ENCODE results near the gene PARP12. TPM values are rescaled to one million over a fixed set of nuclear protein-coding genes. Genes with fewer than 3 reads are reported as not detected.

The PARP12 gene
- total RNA-seq, 1 donor from 2014 or later = 26.9 TPM

DNA sequence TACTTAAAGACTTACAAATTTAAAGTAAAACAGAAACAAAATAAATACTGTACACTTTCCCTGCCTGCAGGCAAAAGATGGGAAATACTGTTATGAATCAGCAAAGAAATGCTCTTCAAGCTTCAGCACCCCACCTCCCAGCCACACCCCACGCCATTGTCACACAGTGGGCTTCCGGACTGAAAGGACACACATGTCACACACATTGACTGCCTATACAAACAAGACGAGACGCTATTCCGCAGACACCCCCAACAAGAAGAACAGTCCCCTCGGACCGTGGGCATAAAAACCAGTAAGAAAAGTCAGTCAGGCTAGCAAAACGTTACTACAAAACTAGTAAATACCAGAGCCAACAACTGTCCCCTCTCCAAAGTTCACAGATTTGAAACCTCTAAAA lies 22.2 kb upstream of the PARP12 start:
- H3K4me3 Mint-ChIP-seq (ENCODE audit: unreplicated experiment) = no peak overlapping the region
- H3K27me3 Mint-ChIP-seq (ENCODE audit: unreplicated experiment) = peaks cover 7% of the 10 kb centered on the region
- H3K36me3 Mint-ChIP-seq (ENCODE audit: unreplicated experiment) = peaks cover 25% of the 10 kb centered on the region
- no peak for DNase-seq (ENCODE audit: extremely low spot score, unreplicated experiment)
- TF ChIP-seq, protein P1, sequence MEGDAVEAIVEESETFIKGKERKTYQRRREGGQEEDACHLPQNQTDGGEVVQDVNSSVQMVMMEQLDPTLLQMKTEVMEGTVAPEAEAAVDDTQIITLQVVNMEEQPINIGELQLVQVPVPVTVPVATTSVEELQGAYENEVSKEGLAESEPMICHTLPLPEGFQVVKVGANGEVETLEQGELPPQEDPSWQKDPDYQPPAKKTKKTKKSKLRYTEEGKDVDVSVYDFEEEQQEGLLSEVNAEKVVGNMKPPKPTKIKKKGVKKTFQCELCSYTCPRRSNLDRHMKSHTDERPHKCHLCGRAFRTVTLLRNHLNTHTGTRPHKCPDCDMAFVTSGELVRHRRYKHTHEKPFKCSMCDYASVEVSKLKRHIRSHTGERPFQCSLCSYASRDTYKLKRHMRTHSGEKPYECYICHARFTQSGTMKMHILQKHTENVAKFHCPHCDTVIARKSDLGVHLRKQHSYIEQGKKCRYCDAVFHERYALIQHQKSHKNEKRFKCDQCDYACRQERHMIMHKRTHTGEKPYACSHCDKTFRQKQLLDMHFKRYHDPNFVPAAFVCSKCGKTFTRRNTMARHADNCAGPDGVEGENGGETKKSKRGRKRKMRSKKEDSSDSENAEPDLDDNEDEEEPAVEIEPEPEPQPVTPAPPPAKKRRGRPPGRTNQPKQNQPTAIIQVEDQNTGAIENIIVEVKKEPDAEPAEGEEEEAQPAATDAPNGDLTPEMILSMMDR (IDR thresholded peaks at IDR 0.05) = no peak
- H3K27ac Mint-ChIP-seq (ENCODE audit: unreplicated experiment) = no peak overlapping the region
- H3K9me3 Mint-ChIP-seq (ENCODE audit: unreplicated experiment) = no peaks in the 10 kb centered on the region
- peaks cover 8% of the 10 kb centered on the region for H3K4me1 Mint-ChIP-seq (ENCODE audit: unreplicated experiment)

DNA sequence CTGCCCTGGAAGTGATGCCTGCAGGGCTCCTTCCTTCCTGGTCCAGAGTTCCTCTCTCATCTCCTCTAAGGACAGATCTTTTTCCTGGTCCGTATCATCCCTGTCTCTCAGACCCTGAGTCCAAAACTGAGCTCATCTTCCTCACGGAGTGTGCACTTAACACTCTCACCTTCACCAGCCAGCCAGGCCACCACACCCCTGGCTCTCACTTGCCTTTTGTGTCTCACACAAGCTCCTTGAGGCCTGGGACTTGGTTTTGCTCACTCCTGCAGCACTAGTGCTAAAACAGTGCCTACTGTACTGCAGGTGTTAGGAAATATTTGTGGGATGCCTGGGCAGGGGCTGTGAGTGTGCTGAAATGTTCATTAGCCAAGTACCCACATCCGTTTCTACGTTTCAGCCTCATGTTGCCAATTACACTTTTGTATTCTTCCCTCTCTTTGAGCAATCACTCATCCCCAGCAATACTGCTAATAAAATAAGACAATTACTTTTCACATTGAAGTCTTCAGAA lies 21.4 kb upstream of the PARP12 start:
- Mint-ChIP-seq H3K4me3 (ENCODE audit: unreplicated experiment) (no peak overlapping the region), H3K27me3 (ENCODE audit: unreplicated experiment) (peaks cover 8% of the 10 kb centered on the region), H3K9me3 (ENCODE audit: unreplicated experiment) (no peaks in the 10 kb centered on the region), H3K36me3 (ENCODE audit: unreplicated experiment) (peaks cover 21% of the 10 kb centered on the region), H3K4me1 (ENCODE audit: unreplicated experiment) (peaks cover 8% of the 10 kb centered on the region), H3K27ac (ENCODE audit: unreplicated experiment) (no peak overlapping the region)
- no peak for DNase-seq (ENCODE audit: extremely low spot score, unreplicated experiment)
- TF ChIP-seq, protein P1 (IDR thresholded peaks at IDR 0.05) = no peak

- TF ChIP-seq, protein P1 (IDR thresholded peaks at IDR 0.05) = no peak
- Mint-ChIP-seq H3K27me3 (ENCODE audit: unreplicated experiment) (peaks cover 8% of the 10 kb centered on the region), H3K27ac (ENCODE audit: unreplicated experiment) (no peak overlapping the region), H3K4me1 (ENCODE audit: unreplicated experiment) (peaks cover 8% of the 10 kb centered on the region), H3K36me3 (ENCODE audit: unreplicated experiment) (peaks cover 17% of the 10 kb centered on the region), H3K4me3 (ENCODE audit: unreplicated experiment) (no peak overlapping the region), H3K9me3 (ENCODE audit: unreplicated experiment) (no peaks in the 10 kb centered on the region)
- no peak for DNase-seq (ENCODE audit: extremely low spot score, unreplicated experiment)
These were observed 20.0 kb upstream of the PARP12 start for GRCh38 chr7:140082770-140083169.

DNA sequence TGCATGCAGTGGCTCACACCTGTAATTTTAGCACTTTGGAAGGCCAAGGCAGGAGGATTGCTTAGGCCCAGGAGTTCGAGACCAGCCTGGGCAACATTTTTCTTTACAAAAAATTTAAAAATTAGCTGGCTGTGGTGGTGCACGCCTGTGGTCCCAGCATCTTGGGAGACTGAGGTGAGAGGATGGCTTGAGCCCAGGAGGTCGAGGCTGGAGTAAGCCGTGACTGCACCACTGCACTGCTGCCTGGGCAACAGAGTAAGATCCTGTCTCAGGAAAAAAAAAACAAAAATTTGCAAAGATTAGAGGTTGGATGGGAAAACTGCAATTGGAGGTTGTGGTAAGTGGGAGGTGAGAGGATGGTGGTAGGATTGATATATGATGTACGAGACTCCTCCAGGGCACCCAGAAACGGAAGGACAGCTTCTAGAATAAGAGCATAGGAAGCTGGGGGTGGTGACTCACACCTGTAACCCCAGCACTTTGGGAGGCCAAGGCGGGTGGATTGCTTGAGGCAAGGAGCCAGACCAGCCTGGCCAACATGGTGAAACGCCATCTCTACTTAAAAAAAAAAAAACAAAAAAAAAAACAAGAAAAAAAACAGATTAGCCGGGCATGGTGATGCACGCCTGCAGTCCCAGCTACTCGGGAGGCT lies 19.1 kb upstream of the PARP12 start:
- peaks cover 8% of the 10 kb centered on the region for H3K27me3 Mint-ChIP-seq (ENCODE audit: unreplicated experiment)
- H3K4me1 Mint-ChIP-seq (ENCODE audit: unreplicated experiment) = peaks cover 8% of the 10 kb centered on the region
- H3K36me3 Mint-ChIP-seq (ENCODE audit: unreplicated experiment) = peaks cover 14% of the 10 kb centered on the region
- H3K4me3 Mint-ChIP-seq (ENCODE audit: unreplicated experiment) = no peak overlapping the region
- no peak for DNase-seq (ENCODE audit: extremely low spot score, unreplicated experiment)
- H3K27ac Mint-ChIP-seq (ENCODE audit: unreplicated experiment) = no peak overlapping the region
- TF ChIP-seq, protein P1 (IDR thresholded peaks at IDR 0.05) = no peak
- H3K9me3 Mint-ChIP-seq (ENCODE audit: unreplicated experiment) = no peaks in the 10 kb centered on the region

DNA sequence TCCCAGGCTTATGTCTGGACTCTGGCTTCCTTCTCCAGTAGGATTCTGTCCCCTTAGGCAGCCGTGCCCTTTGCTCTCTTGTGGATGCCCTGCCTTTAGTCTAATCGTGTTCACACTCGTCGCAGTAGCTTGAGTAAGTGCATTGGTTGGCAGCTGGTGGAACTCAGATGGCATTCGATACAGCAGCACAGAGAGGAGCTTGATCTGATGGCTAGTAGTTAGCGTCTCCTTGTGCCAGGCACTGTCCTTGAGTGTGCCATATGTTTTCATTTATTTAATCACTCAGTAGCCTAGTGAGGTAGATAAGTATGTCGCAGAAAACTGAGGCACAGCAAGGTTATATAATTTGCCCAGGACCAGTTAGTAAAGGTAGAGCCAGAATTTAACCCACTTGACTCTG lies 18.2 kb upstream of the PARP12 start:
- TF ChIP-seq, protein P1 (IDR thresholded peaks at IDR 0.05) = no peak
- H3K9me3 Mint-ChIP-seq (ENCODE audit: unreplicated experiment) = no peaks in the 10 kb centered on the region
- peaks cover 8% of the 10 kb centered on the region for H3K4me1 Mint-ChIP-seq (ENCODE audit: unreplicated experiment)
- H3K36me3 Mint-ChIP-seq (ENCODE audit: unreplicated experiment) = peaks cover 10% of the 10 kb centered on the region
- H3K27me3 Mint-ChIP-seq (ENCODE audit: unreplicated experiment) = peaks cover 8% of the 10 kb centered on the region
- H3K4me3 Mint-ChIP-seq (ENCODE audit: unreplicated experiment) = no peak overlapping the region
- no peak overlapping the region for H3K27ac Mint-ChIP-seq (ENCODE audit: unreplicated experiment)
- DNase-seq (ENCODE audit: extremely low spot score, unreplicated experiment) = no peak
